NCI-H526 treated with DMSO at 0.1 percent for 48 hours (cell line): ENCODE measurements around the gene DYNLL1.
"Not testable (repeated sequence)": the region's sequence is repeated elsewhere in the genome, so short reads cannot be mapped to it uniquely, and the experiment has no call there.

ENCODE experiments used
- DNase-seq: peaks from one replicate; lab custom pipeline; 2025; lab: John Stamatoyannopoulos, UW

Gene DYNLL1

GRCh38 chr12:120515496-120515895, 19.6 kb downstream of the DYNLL1 start:
- DNase-seq, result no peak

DNA sequence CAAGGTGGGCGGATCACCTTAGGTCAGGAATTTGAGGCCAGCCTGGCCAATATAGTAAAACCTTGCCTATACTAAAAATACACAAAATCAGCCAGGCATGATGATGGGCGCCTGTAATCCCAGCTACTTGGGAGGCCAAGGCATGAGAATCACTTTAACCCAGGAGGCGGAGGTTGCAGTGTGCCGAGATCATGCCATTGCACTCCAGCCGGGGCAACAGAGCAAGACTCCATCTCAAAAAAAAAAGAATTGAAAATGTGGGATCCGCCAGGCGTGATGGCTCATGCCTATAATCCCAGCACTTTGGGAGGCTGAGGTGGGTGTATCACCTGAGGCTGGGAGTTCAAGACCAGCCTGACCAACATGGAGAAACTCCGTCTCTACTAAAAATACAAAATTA, 23.4 kb downstream of the DYNLL1 start:
- not testable (repeated sequence) for DNase-seq

DNA sequence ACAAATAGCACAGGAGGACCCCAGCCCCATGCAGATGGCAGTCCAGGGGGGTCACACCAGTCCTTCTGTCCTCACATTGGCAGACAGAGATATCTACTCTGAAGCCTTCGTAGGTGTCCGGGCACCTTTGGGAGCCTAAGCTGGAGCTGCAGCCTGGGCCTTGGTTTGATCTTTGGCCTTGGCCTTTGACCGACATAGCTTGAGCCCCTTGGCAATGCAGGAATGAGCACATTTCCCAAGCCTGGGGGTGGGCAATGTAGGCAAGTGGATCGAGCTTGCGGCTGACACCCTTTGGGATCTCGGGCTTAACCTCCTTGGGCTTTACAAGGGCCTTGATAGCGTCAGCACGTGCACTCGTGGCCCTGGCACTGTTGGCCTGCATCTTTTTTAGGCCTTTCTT, 26.7 kb downstream of the DYNLL1 start:
- no peak for DNase-seq

- DNase-seq, result peak; percentile 63
Measured at GRCh38 chr12:120528861-120529525, 33.1 kb downstream of the DYNLL1 start, which contains the start of gene COQ5. Gene COQ5 (minus strand): TSS chr12:120529158. CDS start chr12:120529141, 17 bp downstream.

DNA sequence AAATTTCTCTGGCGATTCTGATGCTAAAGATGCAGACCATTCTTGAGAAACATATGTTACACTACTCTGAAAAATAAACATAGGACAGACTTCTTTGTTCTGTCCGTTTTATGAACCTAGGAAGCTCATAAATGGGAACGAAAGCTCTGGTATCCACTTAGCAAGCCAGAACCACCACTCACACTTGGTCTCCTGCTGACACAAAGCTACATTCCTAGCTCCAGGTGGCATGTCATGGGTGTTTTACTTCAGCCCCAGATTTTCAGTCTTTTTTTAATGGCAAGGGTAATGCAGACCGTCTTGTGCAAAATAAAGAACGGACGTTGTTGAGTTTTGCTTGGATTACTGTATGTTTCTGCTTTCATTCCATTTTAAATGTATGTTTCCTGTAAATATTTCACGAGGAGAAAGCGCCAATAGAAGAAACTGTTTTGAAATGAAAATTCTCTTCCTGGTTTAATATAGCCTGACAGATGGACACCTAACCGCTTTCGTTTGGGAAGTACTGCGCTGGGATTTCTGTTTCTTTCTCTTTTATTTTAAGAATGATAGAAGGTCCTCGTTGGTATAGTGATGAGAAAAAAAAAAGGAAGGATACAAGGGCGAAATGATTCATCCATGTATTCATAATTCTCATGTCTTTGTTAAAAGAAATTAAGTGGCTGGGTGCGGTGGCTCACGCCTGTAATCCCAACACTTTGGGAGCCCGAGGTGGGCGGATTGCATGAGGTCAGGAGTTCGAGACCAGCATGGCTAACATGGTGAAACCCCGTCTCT, 33.9 kb downstream of the DYNLL1 start:
- DNase-seq, result peak; percentile 38

DNA sequence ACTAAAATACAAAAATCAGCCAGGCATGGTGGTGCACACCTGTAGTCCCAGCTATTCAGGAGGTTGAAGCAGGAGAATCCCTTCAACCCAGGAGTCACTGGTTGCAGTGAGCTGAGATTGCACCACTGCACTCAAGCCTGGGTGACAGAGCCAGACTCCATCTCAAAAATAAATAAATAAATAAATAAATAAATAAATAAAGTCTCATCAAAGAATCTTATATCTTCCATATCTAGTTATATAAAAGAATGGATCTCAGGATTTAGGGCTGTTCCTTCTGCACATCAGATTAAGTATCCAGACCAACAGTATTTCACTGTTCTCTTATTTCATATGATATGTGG, 34.5 kb downstream of the DYNLL1 start:
- not testable (repeated sequence) for DNase-seq

GRCh38 chr12:120532701-120533238, 36.9 kb downstream of the DYNLL1 start:
- DNase-seq, result no peak

DNA sequence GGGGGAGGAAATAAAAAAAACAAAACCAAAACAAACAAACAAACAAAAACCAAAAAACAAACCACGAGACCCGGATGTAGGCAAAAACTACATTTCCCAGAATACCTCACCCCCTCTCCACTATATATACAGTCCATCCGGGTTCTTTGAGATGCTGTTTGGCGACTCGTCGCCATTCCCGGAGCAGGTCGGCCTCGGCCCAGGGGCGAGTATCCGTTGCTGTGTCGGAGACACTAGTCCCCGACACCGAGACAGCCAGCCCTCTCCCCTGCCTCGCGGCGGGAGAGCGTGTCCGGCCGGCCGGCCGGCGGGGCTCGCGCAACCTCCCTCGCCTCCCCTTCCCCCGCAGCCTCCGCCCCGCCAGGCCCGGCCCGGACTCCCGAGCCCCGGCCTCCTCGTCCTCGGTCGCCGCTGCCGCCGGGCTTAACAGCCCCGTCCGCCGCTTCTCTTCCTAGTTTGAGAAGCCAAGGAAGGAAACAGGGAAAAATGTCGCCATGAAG, 38.3 kb downstream of the DYNLL1 start, which contains the start of gene RNF10:
TSS of gene RNF10 (plus strand) at position 154 of the 500 bp plus-strand sequence. CDS start 456 bp downstream, outside the sequence.
- peak; percentile 82 for DNase-seq

- peak; percentile 57 for DNase-seq
Measured at GRCh38 chr12:120534703-120535655, 39.1 kb downstream of the DYNLL1 start.

DNA sequence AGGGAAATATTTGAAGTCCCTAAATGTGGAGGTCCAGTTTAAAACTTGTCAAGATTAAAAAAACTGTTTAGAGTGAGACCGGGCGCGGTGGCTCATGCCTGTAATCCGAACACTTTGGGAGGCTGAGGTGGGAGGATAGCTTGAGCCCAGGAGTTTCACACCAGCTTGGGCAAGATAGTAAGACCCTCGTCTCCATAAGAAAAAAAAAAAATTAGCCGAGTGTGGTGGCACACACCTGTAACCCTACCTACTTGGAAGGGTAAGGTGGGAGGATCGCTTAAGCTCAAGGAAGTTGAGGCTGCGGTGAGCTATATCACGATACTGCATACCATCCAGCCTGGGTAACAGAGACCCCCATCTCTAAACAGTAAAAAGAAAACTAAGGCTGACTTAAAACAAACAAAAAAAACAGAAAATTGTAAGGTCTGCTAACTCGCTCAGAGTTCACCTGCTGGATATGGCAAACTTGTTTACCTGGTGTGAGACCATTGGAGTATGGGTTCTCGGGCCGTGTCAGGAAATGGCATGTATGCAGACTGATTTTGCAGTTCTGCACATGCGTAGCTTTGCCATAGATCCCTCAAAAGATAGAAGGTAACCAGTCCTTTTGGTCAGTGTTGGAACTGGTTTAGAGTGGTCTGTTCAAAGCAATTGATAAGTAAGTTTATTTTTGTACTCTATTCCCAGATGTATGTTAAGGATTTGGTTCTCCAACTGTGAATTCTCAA, 40.3 kb downstream of the DYNLL1 start:
- DNase-seq, result no peak

- no peak for DNase-seq
Measured at GRCh38 chr12:120537856-120538220, 41.9 kb downstream of the DYNLL1 start.

DNA sequence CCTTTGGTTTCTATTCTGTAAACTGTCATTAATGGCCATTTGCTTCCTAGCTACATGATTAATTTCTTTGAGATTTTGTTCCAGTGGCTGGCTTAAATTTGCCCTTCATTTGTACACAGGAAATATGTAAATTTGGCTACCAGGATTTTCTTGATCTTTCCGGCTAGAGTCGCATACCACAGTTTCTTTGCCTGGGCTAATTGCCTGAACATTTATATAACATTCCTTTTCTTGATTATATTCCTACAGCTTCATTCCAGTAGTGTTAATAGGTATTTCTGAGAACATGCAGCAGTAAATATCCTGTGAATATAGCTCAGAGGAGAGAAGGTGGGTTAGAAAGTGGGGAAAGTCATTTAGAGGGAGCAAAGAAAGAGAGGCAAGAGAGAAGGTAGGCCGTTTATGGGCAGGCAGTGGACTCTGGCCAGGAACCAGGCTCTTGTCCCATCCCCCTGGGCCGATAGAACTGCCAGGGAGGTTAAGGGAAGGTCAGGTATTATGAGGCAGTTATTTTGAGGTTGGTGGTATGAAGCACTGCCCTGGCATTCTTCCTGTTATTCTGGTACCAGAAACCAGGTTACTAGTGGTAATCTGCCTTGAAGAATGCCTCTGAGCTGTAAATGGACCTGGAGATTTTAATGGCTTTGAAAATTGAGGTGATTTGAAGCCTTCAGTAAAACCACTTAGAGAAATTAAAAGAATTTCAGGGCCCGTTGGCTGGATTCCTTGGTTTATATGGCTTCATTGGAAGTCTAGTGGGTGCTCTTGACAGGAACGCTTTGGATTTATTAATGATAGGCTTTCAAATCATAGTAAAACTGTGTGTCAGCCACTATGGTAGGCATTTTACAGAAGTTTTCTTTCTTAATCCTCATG, 42.6 kb downstream of the DYNLL1 start:
- DNase-seq, result no peak

GRCh38 chr12:120539303-120539702, 43.4 kb downstream of the DYNLL1 start:
- DNase-seq, result no peak

GRCh38 chr12:120540445-120540844, 44.5 kb downstream of the DYNLL1 start:
- no peak for DNase-seq

DNA sequence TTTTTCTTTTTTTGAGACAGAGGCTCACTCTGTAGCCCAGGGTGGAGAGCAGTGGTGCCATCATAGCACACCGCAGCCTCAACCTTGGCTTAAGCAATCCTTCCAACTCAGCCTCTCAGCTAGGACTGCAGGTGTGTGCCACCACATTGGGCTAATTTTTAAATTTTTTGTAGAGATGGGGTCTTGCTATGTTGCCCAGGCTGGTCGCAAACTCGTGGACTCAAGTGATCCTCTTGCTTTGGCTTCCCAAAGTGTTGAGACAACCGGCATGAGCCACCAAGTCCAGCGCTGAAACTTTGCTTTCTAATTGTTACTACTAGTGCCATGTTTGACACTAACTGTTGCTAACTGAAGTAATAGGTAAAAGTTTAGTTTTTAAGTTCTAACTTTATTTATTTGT, 46.3 kb downstream of the DYNLL1 start:
- no peak for DNase-seq

GRCh38 chr12:120544691-120545090, 48.8 kb downstream of the DYNLL1 start:
- DNase-seq, result no peak

DNA sequence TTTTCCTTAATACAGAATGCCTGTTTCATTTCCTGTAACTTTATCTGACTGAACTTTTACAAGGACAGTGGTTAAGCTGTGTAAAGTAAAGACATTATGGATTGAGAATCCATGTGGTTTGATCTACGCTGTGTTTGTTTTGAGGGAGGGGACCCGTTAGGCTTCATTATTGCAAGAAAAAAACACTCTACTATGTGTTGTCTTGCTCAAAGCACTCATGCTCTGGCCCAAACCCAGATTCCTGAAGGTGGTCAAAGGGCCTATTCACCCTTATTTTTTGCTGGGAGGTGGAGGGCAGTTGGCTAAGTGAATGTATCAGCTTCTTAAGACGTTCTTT, 50.1 kb downstream of the DYNLL1 start:
- DNase-seq, result no peak
